Measurements from ENCODE around the gene HEXD. TPM values are rescaled to one million over a fixed set of nuclear protein-coding genes. Genes with fewer than 3 reads are reported as not detected.
A peak's percentile ranks its signal among the peaks of the same experiment; 100 is the strongest.
"Not testable (repeated sequence)": the region's sequence is repeated elsewhere in the genome, so short reads cannot be mapped to it uniquely, and the experiment has no call there.

The HEXD gene
- total and polyA plus RNA-seq, 4 donors: 5.6 to 19.9 (median 12.2) TPM

- 9% methylated on average over 109 of the region's 109 CpGs for WGBS
- no peak within 1 kb of the TSS for H3K27ac ChIP-seq (ENCODE audit: low read depth in 1 of 2, low read length in 2 of 2)
- DNase-seq (ENCODE audit: low spot score): no peak
- H3K4me1 ChIP-seq (ENCODE audit: control insufficient read depth in 4 of 4, insufficient read depth in 4 of 4, low read length in 3 of 4): peaks cover 5 to 27% (median 15%) of the 10 kb centered on the region in 4 donors
- no peak within 1 kb of the TSS for H3K9ac ChIP-seq (ENCODE audit: low read depth in 1 of 2, low read length in 2 of 2)
- H3K36me3 ChIP-seq (ENCODE audit: control insufficient read depth in 4 of 4, insufficient read depth in 3 of 4, low read depth in 1 of 4, low read length in 3 of 4): no peaks in the 10 kb centered on the region
- TF ChIP-seq FOXA2 (IDR thresholded peaks at IDR 0.05): no peak
- peaks cover 0 to 17% (median 3%) of the 10 kb centered on the region in 4 donors for H3K27me3 ChIP-seq (ENCODE audit: control insufficient read depth in 4 of 4, insufficient read depth in 4 of 4, low read length in 3 of 4)
- H3K9me3 ChIP-seq (ENCODE audit: control insufficient read depth in 4 of 4, low read length in 3 of 4): no peaks in the 10 kb centered on the region
- peak within 1 kb of the TSS in 2 of 3 donors; percentile 55 to 60 for H3K4me3 ChIP-seq (ENCODE audit: low read depth in 1 of 3, low read length in 3 of 3)
These were observed 46.6 kb upstream of the HEXD start, which contains the start of gene UTS2R for GRCh38 chr17:82371333-82372248. TSS of gene UTS2R (plus strand) at chr17:82371765. CDS start at chr17:82374325, 2,560 bp downstream.

GRCh38 chr17:82372249-82373071 lies 45.7 kb upstream of the HEXD start:
- Histone ChIP-seq H3K27ac (ENCODE audit: low read depth in 1 of 2, low read length in 2 of 2) (no peak overlapping the region), H3K9ac (ENCODE audit: low read depth in 1 of 2, low read length in 2 of 2) (no peak overlapping the region)
- TF ChIP-seq SP1 (IDR thresholded peaks at IDR 0.05): no peak
- no peak for TF ChIP-seq ATF3 (IDR thresholded peaks at IDR 0.05)
- no peak for TF ChIP-seq EGR1 (IDR thresholded peaks at IDR 0.05; ENCODE audit: low read depth in 2 of 2)
- TF ChIP-seq NR2F2 (IDR thresholded peaks at IDR 0.05): no peak
- TF ChIP-seq YY1 (IDR thresholded peaks at IDR 0.05): no peak

GRCh38 chr17:82373072-82373452 lies 45.1 kb upstream of the HEXD start:
- DNase-seq (ENCODE audit: low spot score); H3K27ac ChIP-seq (ENCODE audit: low read depth in 1 of 2, low read length in 2 of 2); H3K4me3 ChIP-seq (ENCODE audit: low read depth in 1 of 3, low read length in 3 of 3); H3K9me3 ChIP-seq (ENCODE audit: control insufficient read depth in 4 of 4, low read length in 3 of 4); H3K9ac ChIP-seq (ENCODE audit: low read depth in 1 of 2, low read length in 2 of 2); H3K36me3 ChIP-seq (ENCODE audit: control insufficient read depth in 4 of 4, insufficient read depth in 3 of 4, low read depth in 1 of 4, low read length in 3 of 4): not testable (repeated sequence)
- H3K27me3 ChIP-seq (ENCODE audit: control insufficient read depth in 4 of 4, insufficient read depth in 4 of 4, low read length in 3 of 4): peaks cover 0 to 17% (median 4%) of the 10 kb centered on the region in 4 donors
- H3K4me1 ChIP-seq (ENCODE audit: control insufficient read depth in 4 of 4, insufficient read depth in 4 of 4, low read length in 3 of 4): peaks cover 5 to 27% (median 15%) of the 10 kb centered on the region in 4 donors
- 91% methylated on average over 10 of the region's 10 CpGs for WGBS

More at GRCh38 chr17:82372249-82373071, 45.7 kb upstream of the HEXD start:
- peaks cover 5 to 27% (median 15%) of the 10 kb centered on the region in 4 donors for H3K4me1 ChIP-seq (ENCODE audit: control insufficient read depth in 4 of 4, insufficient read depth in 4 of 4, low read length in 3 of 4)
- WGBS: 45% methylated on average over 41 of the region's 41 CpGs
- H3K4me3 ChIP-seq (ENCODE audit: low read depth in 1 of 3, low read length in 3 of 3): no peak overlapping the region
- peaks cover 0 to 17% (median 3%) of the 10 kb centered on the region in 4 donors for H3K27me3 ChIP-seq (ENCODE audit: control insufficient read depth in 4 of 4, insufficient read depth in 4 of 4, low read length in 3 of 4)
- H3K36me3 ChIP-seq (ENCODE audit: control insufficient read depth in 4 of 4, insufficient read depth in 3 of 4, low read depth in 1 of 4, low read length in 3 of 4): no peaks in the 10 kb centered on the region
- H3K9me3 ChIP-seq (ENCODE audit: control insufficient read depth in 4 of 4, low read length in 3 of 4): no peaks in the 10 kb centered on the region
- no peak for DNase-seq (ENCODE audit: low spot score)

- Histone ChIP-seq H3K4me1 (ENCODE audit: control insufficient read depth in 4 of 4, insufficient read depth in 4 of 4, low read length in 3 of 4) (peaks cover 5 to 27% (median 15%) of the 10 kb centered on the region in 4 donors), H3K9me3 (ENCODE audit: control insufficient read depth in 4 of 4, low read length in 3 of 4) (no peaks in the 10 kb centered on the region), H3K27me3 (ENCODE audit: control insufficient read depth in 4 of 4, insufficient read depth in 4 of 4, low read length in 3 of 4) (peaks cover 0 to 17% (median 6%) of the 10 kb centered on the region in 4 donors), H3K9ac (ENCODE audit: low read depth in 1 of 2, low read length in 2 of 2) (no peak overlapping the region), H3K27ac (ENCODE audit: low read depth in 1 of 2, low read length in 2 of 2) (no peak overlapping the region), H3K36me3 (ENCODE audit: control insufficient read depth in 4 of 4, insufficient read depth in 3 of 4, low read depth in 1 of 4, low read length in 3 of 4) (no peaks in the 10 kb centered on the region), H3K4me3 (ENCODE audit: low read depth in 1 of 3, low read length in 3 of 3) (no peak overlapping the region)
- no peak for DNase-seq (ENCODE audit: low spot score)
- WGBS: 89% methylated on average over 37 of the region's 37 CpGs
- TF ChIP-seq HNF4G (IDR thresholded peaks at IDR 0.05) (no peak), SP1 (IDR thresholded peaks at IDR 0.05) (no peak), RAD21 (IDR thresholded peaks at IDR 0.05) (no peak), GABPA (IDR thresholded peaks at IDR 0.05 in 1 of 2, conservative IDR thresholded peaks at IDR 0.05 in 1 of 2) (no peak), REST (IDR thresholded peaks at IDR 0.05) (no peak), YY1 (IDR thresholded peaks at IDR 0.05) (no peak), EGR1 (IDR thresholded peaks at IDR 0.05; ENCODE audit: low read depth in 2 of 2) (no peak), ZBTB33 (IDR thresholded peaks at IDR 0.05) (no peak), TAF1 (conservative IDR thresholded peaks at IDR 0.05) (no peak), NR2F2 (IDR thresholded peaks at IDR 0.05) (no peak)
These were observed 44.2 kb upstream of the HEXD start for GRCh38 chr17:82373731-82374625.

All from liver (tissue), 9 donors.